Gastrocnemius medialis (tissue), 4 donors: ENCODE results near the gene CD96. TPM values are rescaled to one million over a fixed set of nuclear protein-coding genes. Genes with fewer than 3 reads are reported as not detected.

Source experiments
- ATAC-seq, 2 donors: fragments of 150-250 bp; one replicate each; pipeline ENCODE4 v1.9.1; 2016
- DNase-seq, 2 donors: peaks; one replicate each; pipeline ENCODE4 v3.0.0-alpha.2; 2019
- H3K27ac ChIP-seq, 4 donors: fragments of 200-600 bp; sonication (generic); 1 replicate in 1 of 4; 2 replicates in 3 of 4; pipeline ENCODE4 v1.5.1; 2016 to 2018; ENCODE audit warnings: mild to moderate bottlenecking in 2 of 4, moderate library complexity in 1 of 4
- H3K27me3 ChIP-seq, 3 donors: fragments of 200-600 bp; sonication (generic) in 2 of 3; 1 replicate in 1 of 3; 2 replicates in 2 of 3; pipeline versions ENCODE4 v1.5.1 to v1.6.0; 2016 to 2019; ENCODE audit warnings: mild to moderate bottlenecking in 1 of 3, moderate library complexity in 1 of 3
- H3K36me3 ChIP-seq, 2 donors: fragments of 200-600 bp; sonication (generic) in 1 of 2; one replicate each; pipeline ENCODE4 v1.5.1; 2017 to 2018
- H3K4me1 ChIP-seq, 2 donors: fragments of 200-600 bp; sonication (generic) in 1 of 2; one replicate each; pipeline ENCODE4 v1.5.1; 2016 to 2017; ENCODE audit warnings: mild to moderate bottlenecking in 2 of 2
- H3K4me3 ChIP-seq, 4 donors: fragments of 200-600 bp; sonication (generic) in 3 of 4; 1 replicate in 1 of 4; 2 replicates in 3 of 4; pipeline ENCODE4 v1.5.1; 2016 to 2019; ENCODE audit warnings: mild to moderate bottlenecking in 2 of 4
- H3K9me3 ChIP-seq, 3 donors: fragments of 200-600 bp; sonication (generic) in 2 of 3; 1 replicate in 1 of 3; 2 replicates in 2 of 3; pipeline ENCODE4 v1.5.1; 2016 to 2019
- CTCF ChIP-seq, 5 experiments: fragments of 450-650 bp in 3 of 5; fragments of 200-600 bp in 2 of 5; sonication (generic) in 2 of 5; IDR thresholded peaks in 4 of 5; conservative IDR thresholded peaks in 1 of 5; 1 replicate in 4 of 5; 2 replicates in 1 of 5; pipeline ENCODE4 v1.5.1; 2016 to 2019; ENCODE audit warnings: antibody characterized with exemption in 5 of 5, mild to moderate bottlenecking in 3 of 5, moderate library complexity in 3 of 5
- POLR2A ChIP-seq, 2 donors: fragments of 450-650 bp; IDR thresholded peaks; one replicate each; pipeline ENCODE4 v1.6.1; 2017; ENCODE audit warnings: antibody characterized with exemption in 2 of 2, mild to moderate bottlenecking in 2 of 2, moderate library complexity in 2 of 2
- in situ Hi-C, 4 donors: fragments of 200-750 bp; cut with MboI; loops; one replicate each; pipeline versions ENCODE4 v1.15.0 to v1.8.0; 2017; ENCODE audit warnings: low sequenced_read_pairs in 4 of 4
- intact Hi-C: fragments of 100-400 bp; cut with DNase I; formaldehyde crosslinking; loops from one replicate; pipeline ENCODE4 v1.15.1; 2023; ENCODE audit warnings: low total_unique reads
- total RNA-seq, 4 donors: library from RNA; depleted of rRNA; stranded (reverse); fragments of >200 nt; gene quantifications; one replicate each; pipeline versions ENCODE4 v1.1.0 to v1.2.3, GENCODE V29; 2016

CD96 gene
- total RNA-seq, 4 donors from 2014 or later: 0.85 TPM; not detected in 3

GRCh38 chr3:111653766-111654165 lies 111.8 kb downstream of the CD96 start:
- H3K4me1 ChIP-seq: no peaks in the 10 kb centered on the region
- H3K36me3 ChIP-seq: no peaks in the 10 kb centered on the region
- in situ Hi-C loops (no loop called here), intact Hi-C loops (no loop called here)
- DNase-seq (no peak), ATAC-seq (no peak)
- H3K9me3 ChIP-seq: no peaks in the 10 kb centered on the region
- no peak overlapping the region for H3K4me3 ChIP-seq
- TF ChIP-seq CTCF (IDR thresholded peaks at IDR 0.05 in 4 of 5, conservative IDR thresholded peaks at IDR 0.05 in 1 of 5): no peak
- no peak for TF ChIP-seq POLR2A (IDR thresholded peaks at IDR 0.05)
- H3K27ac ChIP-seq: no peak overlapping the region
- no peaks in the 10 kb centered on the region for H3K27me3 ChIP-seq

- intact Hi-C loops (no loop called here), in situ Hi-C loops (no loop called here)
- no peak overlapping the region for H3K4me3 ChIP-seq
Measured at GRCh38 chr3:111662012-111662411, 120.0 kb downstream of the CD96 start.

GRCh38 chr3:111662907-111663306 lies 120.9 kb downstream of the CD96 start:
- no peak overlapping the region for H3K4me3 ChIP-seq
- peaks cover 0 to 5% of the 10 kb centered on the region in 2 donors for H3K4me1 ChIP-seq
- intact Hi-C loops (no loop called here), in situ Hi-C loops (no loop called here)
- H3K27ac ChIP-seq: no peak overlapping the region
- ATAC-seq (no peak), DNase-seq (no peak)
- H3K9me3 ChIP-seq: no peaks in the 10 kb centered on the region
- no peaks in the 10 kb centered on the region for H3K36me3 ChIP-seq
- no peak for TF ChIP-seq POLR2A (IDR thresholded peaks at IDR 0.05)
- TF ChIP-seq CTCF (IDR thresholded peaks at IDR 0.05 in 4 of 5, conservative IDR thresholded peaks at IDR 0.05 in 1 of 5): no peak
- no peaks in the 10 kb centered on the region for H3K27me3 ChIP-seq

More at GRCh38 chr3:111662012-111662411, 120.0 kb downstream of the CD96 start:
- peaks cover 0 to 5% of the 10 kb centered on the region in 2 donors for H3K4me1 ChIP-seq
- no peak for TF ChIP-seq POLR2A (IDR thresholded peaks at IDR 0.05)
- TF ChIP-seq CTCF (IDR thresholded peaks at IDR 0.05 in 4 of 5, conservative IDR thresholded peaks at IDR 0.05 in 1 of 5): no peak
- no peak for ATAC-seq
- H3K27me3 ChIP-seq: no peaks in the 10 kb centered on the region
- H3K27ac ChIP-seq: no peak overlapping the region
- DNase-seq: no peak
- H3K9me3 ChIP-seq: no peaks in the 10 kb centered on the region
- H3K36me3 ChIP-seq: no peaks in the 10 kb centered on the region

GRCh38 chr3:111666041-111666735 lies 124.2 kb downstream of the CD96 start:
- intact Hi-C loops: no loop called here
- no peak for ATAC-seq
- H3K9me3 ChIP-seq: no peaks in the 10 kb centered on the region
- H3K4me1 ChIP-seq: peaks cover 0 to 5% of the 10 kb centered on the region in 2 donors
- in situ Hi-C loops: no loop called here
- H3K27ac ChIP-seq: no peak overlapping the region
- H3K4me3 ChIP-seq: no peak overlapping the region
- no peak for DNase-seq
- H3K27me3 ChIP-seq: no peaks in the 10 kb centered on the region
- H3K36me3 ChIP-seq: no peaks in the 10 kb centered on the region
- no peak for TF ChIP-seq POLR2A (IDR thresholded peaks at IDR 0.05)
- no peak for TF ChIP-seq CTCF (IDR thresholded peaks at IDR 0.05 in 4 of 5, conservative IDR thresholded peaks at IDR 0.05 in 1 of 5)

GRCh38 chr3:111667170-111667569 lies 125.2 kb downstream of the CD96 start:
- Histone ChIP-seq H3K36me3 (no peaks in the 10 kb centered on the region), H3K27ac (no peak overlapping the region), H3K4me3 (no peak overlapping the region), H3K4me1 (peaks cover 0 to 5% of the 10 kb centered on the region in 2 donors), H3K27me3 (no peaks in the 10 kb centered on the region), H3K9me3 (no peaks in the 10 kb centered on the region)
- TF ChIP-seq CTCF (IDR thresholded peaks at IDR 0.05 in 4 of 5, conservative IDR thresholded peaks at IDR 0.05 in 1 of 5) (no peak), POLR2A (IDR thresholded peaks at IDR 0.05) (no peak)
- intact Hi-C loops (no loop called here), in situ Hi-C loops (no loop called here)
- no peak for DNase-seq
- no peak for ATAC-seq
